Endothelial cell of umbilical vein (primary cell): ENCODE measurements around the gene SLIT1. TPM values are rescaled to one million over a fixed set of nuclear protein-coding genes. Genes with fewer than 3 reads are reported as not detected.

Source experiments
- BruUV-seq: library from RNA; stranded (reverse); fragments of 400-500 nt; replicated peaks from 2 replicates; lab custom pipeline; 2021; lab: Mats Ljungman, UMichigan
- CTCF ChIA-PET: fragments of 300-600, 350-600 bp; sonication (Branson Sonifier 250); formaldehyde crosslinking; loops from one replicate; lab custom pipeline; 2021; ENCODE audit warnings: antibody characterized with exemption, inconsistent platforms; lab: Charles Lee
- POLR2A ChIA-PET: fragments of 300-600, 350-600 bp; sonication (Branson Sonifier 250); formaldehyde crosslinking; loops from one replicate; lab custom pipeline; 2021; ENCODE audit warnings: antibody characterized with exemption, inconsistent platforms; lab: Charles Lee
- DNase-seq: peaks from one replicate; pipeline ENCODE4 v3.0.0-alpha.2; 2011; ENCODE audit warnings: low read depth, low spot score
- FAIRE-seq: peaks from 2 replicates; lab custom pipeline; 2011; peaks lifted over from hg19 to GRCh38; lab: Jason Lieb, UNC
- H2AFZ ChIP-seq: 2 replicates; pipeline ENCODE4 v1.6.0; 2012; ENCODE audit warnings: low read depth, low read length, control low read depth, inconsistent platforms
- H3K27ac ChIP-seq: 2 replicates; pipeline ENCODE4 v1.5.1; 2011; ENCODE audit warnings: low read depth, mild to moderate bottlenecking, control low read depth, low read length, moderate library complexity; ENCODE audit not compliant: insufficient read depth
- H3K27me3 ChIP-seq, 2 experiments: 2 replicates each; pipeline versions ENCODE4 v1.6.0 to v1.6.1; 2011; ENCODE audit warnings: low read length in 2 of 2, mixed read lengths in 1 of 2; ENCODE audit not compliant: control insufficient read depth in 2 of 2, insufficient read depth in 2 of 2
- H3K36me3 ChIP-seq, 2 experiments: 2 replicates in 1 of 2; 3 replicates in 1 of 2; pipeline ENCODE4 v1.5.1; 2011; ENCODE audit warnings: low read length in 2 of 2, mild to moderate bottlenecking in 1 of 2, moderate library complexity in 1 of 2; ENCODE audit not compliant: control insufficient read depth in 2 of 2, insufficient read depth in 2 of 2; ENCODE audit errors: extremely low read depth in 1 of 2
- H3K4me1 ChIP-seq: 3 replicates; pipeline ENCODE4 v1.5.1; 2011; ENCODE audit warnings: mild to moderate bottlenecking, low read length; ENCODE audit not compliant: control insufficient read depth, insufficient read depth; ENCODE audit errors: extremely low read depth
- H3K4me2 ChIP-seq: 2 replicates; pipeline ENCODE4 v1.6.1; 2011; ENCODE audit warnings: low read length, control low read depth, mixed read lengths; ENCODE audit not compliant: insufficient read depth
- H3K4me3 ChIP-seq, 3 experiments: fragments of 200-600 bp in 1 of 3; sonication (generic), shearing (Covaris generic) in 1 of 3; replicated peaks in 1 of 3; 2 replicates each; pipeline ENCODE4 v1.5.1; 2011 to 2016; ENCODE audit warnings: control low read depth in 3 of 3, low read length in 3 of 3, mild to moderate bottlenecking in 2 of 3, inconsistent platforms in 1 of 3, low read depth in 1 of 3, moderate library complexity in 1 of 3; ENCODE audit not compliant: insufficient read depth in 1 of 3
- H3K79me2 ChIP-seq: 2 replicates; pipeline ENCODE4 v1.6.0; 2012; ENCODE audit warnings: low read length, inconsistent platforms; ENCODE audit not compliant: control insufficient read depth, insufficient read depth
- H3K9ac ChIP-seq: replicated peaks from 2 replicates; pipeline ENCODE3; 2011; ENCODE audit warnings: low read length, control low read depth; ENCODE audit not compliant: insufficient read depth; ENCODE audit errors: extremely low read depth
- H3K9me1 ChIP-seq: replicated peaks from 3 replicates; pipeline ENCODE4 v1.6.0; 2011; ENCODE audit warnings: mild to moderate bottlenecking, low read length; ENCODE audit not compliant: control insufficient read depth, insufficient read depth; ENCODE audit errors: extremely low read depth
- H3K9me3 ChIP-seq: replicated peaks from 2 replicates; pipeline ENCODE4 v1.5.1; 2012; ENCODE audit warnings: low read length, inconsistent platforms; ENCODE audit not compliant: control insufficient read depth, insufficient read depth
- H4K20me1 ChIP-seq: replicated peaks from 2 replicates; pipeline ENCODE3; 2011; ENCODE audit warnings: mild to moderate bottlenecking, low read length; ENCODE audit not compliant: control insufficient read depth, insufficient read depth; ENCODE audit errors: extremely low read depth
- CTCF ChIP-seq, 2 donors: IDR thresholded peaks; 1 replicate in 1 of 2; 2 replicates in 1 of 2; pipeline ENCODE4 v1.5.1; 2011; ENCODE audit warnings: low read length in 2 of 2, mild to moderate bottlenecking in 2 of 2, moderate library complexity in 2 of 2, control low read depth in 1 of 2, inconsistent platforms in 1 of 2, low read depth in 1 of 2; ENCODE audit not compliant: insufficient read depth in 1 of 2; ENCODE audit errors: extremely low read depth in 1 of 2
- EZH2 ChIP-seq: IDR thresholded peaks from 2 replicates; pipeline ENCODE4 v1.6.1; 2012; ENCODE audit warnings: borderline replicate concordance, low read depth, mild to moderate bottlenecking, moderate library complexity, low read length, inconsistent platforms; ENCODE audit not compliant: severe bottlenecking
- FOS ChIP-seq: IDR thresholded peaks from 2 replicates; pipeline ENCODE4 v1.6.1; 2011; ENCODE audit warnings: mild to moderate bottlenecking, low read length, moderate library complexity, borderline replicate concordance; ENCODE audit not compliant: insufficient read depth
- MAX ChIP-seq: IDR thresholded peaks from 2 replicates; pipeline ENCODE4 v1.6.1; 2011; ENCODE audit not compliant: insufficient read depth, insufficient read length
- MYC ChIP-seq: IDR thresholded peaks from one replicate; pipeline ENCODE4 v1.6.1; 2011; ENCODE audit warnings: mild to moderate bottlenecking, low read depth, low read length
- POLR2A ChIP-seq: IDR thresholded peaks from 2 replicates; pipeline ENCODE4 v1.6.1; 2012; ENCODE audit warnings: low read depth, mild to moderate bottlenecking, control low read depth, low read length
- POLR2AphosphoS5 ChIP-seq: IDR thresholded peaks from 2 replicates; pipeline ENCODE4 v1.6.1; 2012; ENCODE audit warnings: low read depth, mild to moderate bottlenecking, control low read depth, low read length, moderate library complexity; ENCODE audit not compliant: insufficient read depth
- dilution Hi-C: fragments of 300-500 bp; cut with MboI; formaldehyde crosslinking; loops from one replicate; pipeline ENCODE4 v1.15.0; 2019; ENCODE audit warnings: low sequenced_read_pairs; ENCODE audit not compliant: extremely low pct_ligation_motif_present
- intact Hi-C: fragments of 100-400 bp; cut with micrococcal nuclease; formaldehyde crosslinking; loops from one replicate; pipeline ENCODE4 v1.10.0; 2022
- polyA plus RNA-seq, 4 experiments: library from polyadenylated mRNA; depleted of rRNA in 3 of 4; stranded (reverse) in 3 of 4; unstranded in 1 of 4; fragments of >200 nt; gene quantifications; 2 replicates each; pipeline versions ENCODE4 v1.2.1 to v1.2.3, GENCODE V29; 2011 to 2012; ENCODE audit warnings: missing spikeins in 1 of 4
- total RNA-seq: library from RNA; stranded (reverse); gene quantifications from 2 replicates; pipeline ENCODE4 v1.2.3, GENCODE V29; 2021

Gene SLIT1
- total and polyA plus RNA-seq, 2 donors (not counting 3 experiments of a cell fraction or from before 2014, with no cell fraction given), result 0.04 to 0.20 TPM

GRCh38 chr10:97065128-97065527, 120.6 kb downstream of the SLIT1 start:
- TF ChIP-seq CTCF (IDR thresholded peaks at IDR 0.05; ENCODE audit: extremely low read depth in 1 of 2, insufficient read depth in 1 of 2, low read depth in 1 of 2, low read length in 2 of 2) (no peak), MYC (no peak), EZH2 (no peak), FOS (no peak), POLR2AphosphoS5 (no peak), POLR2A (no peak), MAX (no peak)
- no peaks in the 10 kb centered on the region for H3K36me3 ChIP-seq
- FAIRE-seq, result no peak
- no peak overlapping the region for H2AFZ ChIP-seq
- no peak overlapping the region for H3K4me2 ChIP-seq
- no peaks in the 10 kb centered on the region for H3K9me3 ChIP-seq
- dilution Hi-C loops (no loop called here), intact Hi-C loops (no loop called here)
- H3K27ac ChIP-seq, result no peak overlapping the region
- ChIA-PET POLR2A (no interaction called here), CTCF (interaction anchor here (1.1 to 2.1 kb wide), 3 partner anchors 10 to 28 kb away, joined by 3 to 7 read pairs (median 5); no protein-coding TSS in a partner anchor)
- no peak overlapping the region for H3K4me3 ChIP-seq
- no peaks in the 10 kb centered on the region for H3K79me2 ChIP-seq
- H3K27me3 ChIP-seq, result no peaks in the 10 kb centered on the region
- H3K4me1 ChIP-seq, result no peaks in the 10 kb centered on the region
- no peaks in the 10 kb centered on the region for H4K20me1 ChIP-seq
- H3K9me1 ChIP-seq, result no peaks in the 10 kb centered on the region
- H3K9ac ChIP-seq, result no peak overlapping the region
- BruUV-seq, result no TSS peak
- DNase-seq, result no peak
